ENCODE results near the gene CELSR1.

- no peak for TF ChIP-seq POLR2AphosphoS5 (IDR thresholded peaks at IDR 0.05)
- TF ChIP-seq CTCF (IDR thresholded peaks at IDR 0.05), result no peak
Measured at GRCh38 chr22:46328797-46329196, 208.6 kb downstream of the CELSR1 start.
